GM18505 (cell line): Measurements from ENCODE around the gene TRAP1.
"Not testable (repeated sequence)": the region's sequence is repeated elsewhere in the genome, so short reads cannot be mapped to it uniquely, and the experiment has no call there.

Experiments
- ATAC-seq: cut with Tn5 transposase; IDR thresholded peaks from one replicate; pipeline ENCODE4 v1.9.1; 2021; ENCODE audit not compliant: unreplicated experiment
- POLR2A ChIP-seq: IDR thresholded peaks from 4 replicates; pipeline ENCODE4 v1.6.1; 2011; ENCODE audit warnings: borderline replicate concordance; ENCODE audit not compliant: insufficient read depth, insufficient read length; ENCODE audit errors: extremely low read depth

TRAP1 gene

DNA sequence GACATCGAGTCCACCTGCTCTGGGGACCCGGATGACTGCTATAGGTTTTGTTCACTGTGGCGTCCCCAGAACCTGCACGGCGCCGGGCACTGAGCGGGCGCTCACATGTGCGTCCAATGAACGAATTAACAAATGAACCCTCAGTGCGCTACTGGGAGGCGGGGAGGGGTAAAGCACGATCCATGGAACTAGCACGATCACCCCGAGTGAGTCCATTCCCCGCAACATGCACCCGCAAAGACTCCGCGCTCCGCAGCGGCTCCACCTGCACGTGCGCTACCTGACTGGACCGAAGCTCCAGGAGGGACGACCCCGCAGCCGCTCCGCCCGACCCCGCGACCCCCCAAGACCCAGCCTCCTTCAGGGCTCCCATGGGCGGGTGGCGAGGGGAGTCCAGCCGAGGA lies 491 bp downstream of the TRAP1 start:
- ATAC-seq = peak; percentile 28
- TF ChIP-seq POLR2A = no peak

GRCh38 chr16:3715430-3715829 lies 1.9 kb downstream of the TRAP1 start:
- no peak for ATAC-seq
- no peak for TF ChIP-seq POLR2A

DNA sequence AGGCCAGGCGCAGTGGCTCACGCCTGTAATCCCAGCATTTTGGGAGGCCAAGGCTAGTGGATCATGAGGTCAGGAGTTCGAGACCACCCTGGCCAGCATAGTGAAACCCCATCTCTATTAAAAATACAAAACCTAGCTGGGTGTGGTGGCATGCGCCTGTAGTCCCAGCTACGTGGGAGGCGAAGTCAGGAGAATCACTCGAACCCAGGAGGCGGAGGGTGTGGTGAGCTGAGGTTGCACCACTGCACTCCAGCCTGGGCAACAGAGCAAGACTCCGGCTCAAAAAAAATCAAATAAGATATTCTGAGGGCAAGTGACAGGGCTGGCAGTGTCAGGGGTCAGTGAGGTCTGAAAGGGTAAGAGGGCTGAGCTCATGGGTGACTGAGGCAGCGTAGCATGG lies 2.9 kb downstream of the TRAP1 start:
- ATAC-seq = not testable (repeated sequence)

GRCh38 chr16:3713587-3714242 lies 3.6 kb downstream of the TRAP1 start:
- no peak for ATAC-seq
- no peak for TF ChIP-seq POLR2A

DNA sequence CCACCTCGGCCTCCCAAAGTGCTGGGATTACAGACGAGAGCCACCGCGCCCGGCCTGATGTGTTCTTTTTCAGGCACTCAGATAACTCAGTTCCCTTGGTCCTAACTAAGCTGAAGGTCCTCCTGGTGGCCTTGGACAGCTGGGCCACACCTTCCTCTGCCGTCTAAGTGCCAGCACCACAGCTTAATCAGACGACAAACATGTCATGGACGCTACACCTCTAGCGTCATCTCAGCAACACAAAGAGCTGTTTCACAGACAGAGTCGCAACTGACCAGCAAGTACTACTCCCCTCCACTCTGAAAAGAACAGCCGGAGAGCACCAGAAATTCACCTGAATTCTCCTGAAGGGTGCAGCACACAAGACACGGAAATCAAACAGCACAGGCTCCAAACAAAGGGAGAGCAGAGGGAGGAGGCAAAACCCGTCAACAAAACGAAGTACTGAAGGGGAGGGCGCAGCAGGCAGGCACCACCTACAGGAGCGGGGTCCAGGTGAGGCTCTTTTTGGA lies 4.4 kb downstream of the TRAP1 start:
- TF ChIP-seq POLR2A = no peak
- no peak for ATAC-seq

DNA sequence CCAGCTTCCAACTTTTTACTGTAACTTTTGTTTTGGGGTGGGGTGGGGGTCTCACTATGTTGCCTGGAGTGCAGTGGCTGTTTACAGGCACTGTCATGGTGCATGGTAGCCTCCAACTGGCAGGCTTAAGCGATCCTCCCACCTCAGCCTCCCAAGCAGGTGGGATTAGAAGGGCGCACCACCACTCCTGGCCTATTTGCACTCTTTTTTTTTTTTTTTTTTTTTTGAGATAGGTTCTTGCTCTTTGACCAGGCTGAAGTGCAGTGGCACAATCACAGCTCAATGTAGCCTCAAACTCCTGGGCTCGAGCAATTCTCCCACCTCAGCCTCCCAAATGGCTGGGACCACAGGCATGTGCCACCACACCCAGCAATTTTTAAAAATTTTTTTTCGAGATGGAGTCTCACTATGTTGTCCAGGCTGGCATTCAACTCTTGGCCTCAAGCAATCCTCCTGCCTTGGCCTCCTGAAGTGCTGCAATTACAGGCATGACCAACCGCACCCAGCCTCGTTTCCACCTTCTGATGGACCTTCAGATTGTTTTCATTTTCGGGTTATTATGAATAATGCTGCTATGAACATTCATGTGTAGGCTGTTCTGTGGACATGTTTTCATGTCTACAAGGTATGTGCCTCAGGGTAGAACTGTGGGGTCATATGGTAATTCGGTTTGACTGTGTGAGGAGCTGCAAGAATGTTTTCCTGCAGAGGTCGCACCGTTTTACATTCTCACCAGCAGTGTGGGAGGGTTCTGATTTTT lies 10.9 kb downstream of the TRAP1 start:
- no peak for ATAC-seq
- TF ChIP-seq POLR2A = no peak

GRCh38 chr16:3702082-3702481 lies 15.2 kb downstream of the TRAP1 start:
- no peak for TF ChIP-seq POLR2A
- ATAC-seq = no peak

DNA sequence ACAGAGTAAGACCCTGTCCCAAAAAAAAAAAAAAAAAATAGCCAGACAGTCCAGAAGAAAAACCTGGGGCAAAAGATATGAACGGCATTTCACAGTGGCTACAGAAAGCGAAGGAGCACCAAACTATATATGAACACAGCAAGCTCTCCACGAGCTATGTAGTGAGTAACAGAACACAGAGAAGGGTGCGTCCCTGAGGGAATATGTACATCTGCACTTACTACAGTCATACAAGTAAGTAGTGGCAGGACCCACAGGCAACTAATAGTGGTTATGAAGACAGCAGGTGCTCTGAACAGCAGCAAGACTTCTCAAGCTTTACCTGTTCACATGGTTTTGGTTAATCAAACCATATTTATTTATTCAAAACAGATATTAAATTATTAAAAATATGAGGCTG lies 15.8 kb downstream of the TRAP1 start:
- no peak for TF ChIP-seq POLR2A
- no peak for ATAC-seq

DNA sequence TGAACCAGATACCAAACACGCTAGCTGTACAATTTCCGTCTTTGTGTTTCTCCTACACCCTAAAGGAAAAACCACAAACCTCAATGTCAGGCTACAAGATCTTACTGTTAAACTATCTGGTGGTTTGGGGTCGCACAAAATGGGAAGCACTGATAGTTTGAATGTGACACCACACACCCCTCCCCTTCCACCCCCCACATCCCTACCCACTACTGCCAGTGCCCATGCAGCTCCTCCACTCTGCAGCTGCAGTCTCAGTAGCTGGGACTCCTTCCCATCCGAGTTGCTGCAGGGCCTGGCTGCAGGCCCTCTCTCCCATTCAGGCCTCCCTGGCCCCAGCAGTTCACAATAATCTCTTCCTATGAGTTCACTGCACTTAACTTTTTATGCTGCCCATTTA lies 18.4 kb downstream of the TRAP1 start:
- no peak for ATAC-seq
- TF ChIP-seq POLR2A = no peak

DNA sequence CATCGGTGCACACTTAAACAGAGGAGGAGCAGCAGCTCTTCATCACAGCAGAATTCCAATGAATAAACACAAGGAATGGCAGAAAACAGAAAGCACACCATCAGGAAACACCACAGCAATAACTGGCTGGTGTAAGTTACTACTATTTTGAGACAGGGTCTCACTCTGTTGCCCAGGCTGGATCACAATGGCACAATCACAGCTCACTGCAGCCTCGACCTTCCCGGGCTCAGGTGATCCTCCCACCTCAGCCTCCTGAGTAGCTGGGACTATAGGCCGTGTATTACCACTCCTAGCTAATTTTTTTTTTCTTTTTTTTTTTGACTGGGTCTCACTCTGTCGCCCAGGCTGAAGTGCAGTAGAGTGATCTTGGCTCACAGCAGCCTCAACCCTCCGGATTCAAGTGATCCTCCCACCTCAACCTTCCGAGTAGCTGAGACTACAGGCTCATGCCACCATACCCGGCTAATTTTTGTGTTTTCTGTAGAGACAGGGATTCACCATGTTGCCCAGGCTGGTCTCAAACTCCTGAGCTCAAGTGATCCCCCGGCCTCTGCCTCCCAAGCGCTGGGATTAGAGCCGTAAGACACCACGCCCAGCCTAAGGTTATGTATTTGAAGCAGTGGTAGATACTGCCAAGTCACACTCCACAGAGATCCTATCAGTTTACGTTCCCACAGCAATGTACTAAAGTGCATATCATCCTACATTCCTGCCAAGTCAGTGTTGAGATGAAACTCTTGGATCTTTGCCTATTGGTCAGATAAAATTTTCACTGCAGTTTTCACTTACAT lies 20.7 kb downstream of the TRAP1 start:
- ATAC-seq = no peak
- no peak for TF ChIP-seq POLR2A

DNA sequence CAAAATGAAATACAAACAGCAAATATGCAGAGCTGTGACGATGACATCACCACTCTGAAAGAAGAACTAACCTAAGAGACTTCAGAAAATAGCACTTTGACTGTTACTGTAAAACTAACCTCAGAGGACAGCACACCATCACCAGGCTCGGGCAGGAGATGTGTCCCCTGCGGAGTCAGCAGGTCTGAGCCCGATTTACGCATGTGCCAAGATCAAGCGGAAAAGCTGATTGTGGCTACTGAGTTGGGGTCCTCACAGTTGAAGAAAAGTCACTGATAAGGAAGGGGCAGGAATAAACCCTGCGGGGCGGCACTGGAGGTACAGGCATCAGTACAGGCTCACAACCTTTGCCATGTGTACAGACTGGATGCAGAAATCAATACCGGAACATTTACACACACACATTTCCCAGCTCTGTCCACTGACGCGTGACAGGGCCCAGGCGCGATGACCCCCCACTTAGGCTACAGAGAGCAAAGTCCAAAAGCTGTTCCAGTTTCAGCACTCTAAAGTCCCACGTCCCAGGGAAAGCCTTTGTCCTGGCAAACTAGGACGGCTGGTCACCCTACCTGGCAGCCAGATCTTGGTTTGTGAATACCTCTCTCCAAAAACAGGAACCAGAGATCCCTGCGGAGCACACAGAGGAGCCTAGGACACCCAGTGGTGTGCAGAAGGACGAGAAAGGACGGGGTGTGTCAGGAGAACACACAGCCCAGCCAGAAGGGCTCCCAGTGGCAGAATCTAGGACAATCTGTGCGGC lies 21.5 kb downstream of the TRAP1 start:
- ATAC-seq = no peak
- TF ChIP-seq POLR2A = no peak

DNA sequence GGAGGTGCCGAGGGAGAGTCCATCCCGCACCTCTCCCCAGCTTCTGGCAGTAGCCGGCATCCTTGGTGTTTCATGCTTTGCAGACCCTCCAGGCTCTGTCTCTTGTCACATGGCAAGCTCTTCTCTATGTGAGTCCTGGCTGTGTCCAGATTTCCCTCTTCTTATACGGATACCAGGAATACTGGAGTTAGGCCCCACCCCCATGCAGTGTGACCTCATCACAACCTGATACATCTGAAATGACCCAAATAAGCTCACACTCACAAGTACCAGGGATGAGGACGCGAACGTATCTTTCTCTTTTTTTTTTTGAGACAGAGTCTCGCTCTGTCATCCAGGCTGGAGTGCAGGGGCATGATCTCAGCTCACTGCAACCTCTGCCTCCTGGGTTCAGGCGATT lies 23.3 kb downstream of the TRAP1 start:
- ATAC-seq = no peak
- TF ChIP-seq POLR2A = no peak

DNA sequence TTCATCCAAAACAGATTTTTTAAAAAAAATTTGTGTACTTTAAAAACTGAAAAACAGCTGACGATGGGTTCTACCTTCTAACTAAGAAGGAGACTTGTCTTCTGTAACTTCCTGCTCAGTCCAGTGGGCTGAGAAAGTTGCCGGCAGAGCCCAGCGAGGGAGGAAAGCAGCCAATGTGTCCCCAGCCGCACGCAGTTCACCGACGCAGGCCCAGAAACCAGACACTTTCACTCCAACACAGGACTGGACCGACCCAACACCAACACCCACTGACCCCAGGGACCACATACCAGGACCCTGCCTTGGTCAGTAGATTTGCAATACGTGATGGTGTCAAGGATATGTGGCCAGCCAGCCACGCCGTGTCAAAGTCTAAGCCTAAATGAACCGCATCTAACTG lies 25.6 kb downstream of the TRAP1 start:
- TF ChIP-seq POLR2A = no peak
- ATAC-seq = no peak

DNA sequence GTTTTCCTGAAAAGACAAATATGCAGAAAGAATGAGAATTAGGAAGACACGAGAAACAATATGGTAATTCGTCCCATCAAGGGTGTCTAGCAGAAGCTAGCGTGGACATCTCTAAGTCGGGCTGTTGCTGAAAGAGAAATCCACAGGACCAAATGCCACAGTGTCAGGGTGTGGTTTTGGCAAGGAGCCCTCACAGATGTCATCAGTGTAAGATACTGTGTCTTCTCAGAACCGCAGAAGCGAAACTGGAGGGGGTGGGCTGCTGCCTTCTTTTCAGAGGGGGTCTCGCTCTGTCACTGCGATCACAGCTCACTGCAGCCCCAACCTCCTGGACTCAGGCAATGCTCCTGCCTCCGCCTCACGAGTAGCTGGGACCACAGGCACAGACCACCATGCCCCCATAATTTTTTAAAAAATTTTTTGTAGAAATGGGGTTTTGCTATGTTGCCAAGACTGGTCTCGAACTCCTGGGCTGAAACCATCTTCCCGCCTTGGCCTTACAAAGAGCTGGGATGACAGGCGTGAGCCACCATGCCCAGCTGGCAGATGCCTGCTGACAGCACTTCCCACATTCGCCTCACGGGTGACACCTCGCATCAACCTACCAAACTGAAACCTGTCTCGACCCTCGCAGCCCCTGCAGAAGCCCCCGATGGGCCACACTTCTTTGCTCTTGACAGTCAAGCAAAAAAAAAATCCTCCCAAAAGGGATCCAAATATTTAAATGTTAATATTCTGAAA lies 26.2 kb downstream of the TRAP1 start:
- ATAC-seq = no peak

More for the DNA sequence above, 26.2 kb downstream of the TRAP1 start:
- no peak for TF ChIP-seq POLR2A
